ENCODE results near the gene ZFP1.
"Not testable (repeated sequence)": the region's sequence is repeated elsewhere in the genome, so short reads cannot be mapped to it uniquely, and the experiment has no call there.

ZFP1 gene

GRCh38 chr16:75160386-75160785 is 12.1 kb downstream of the ZFP1 start:
- DNase-seq, result no peak

- no peak for DNase-seq
Measured at GRCh38 chr16:75169899-75170405, 21.6 kb downstream of the ZFP1 start.

- DNase-seq, result no peak
Measured at GRCh38 chr16:75172578-75172977, 24.3 kb downstream of the ZFP1 start.

- DNase-seq, result no peak
Measured at GRCh38 chr16:75175074-75175473, 26.8 kb downstream of the ZFP1 start.

DNA sequence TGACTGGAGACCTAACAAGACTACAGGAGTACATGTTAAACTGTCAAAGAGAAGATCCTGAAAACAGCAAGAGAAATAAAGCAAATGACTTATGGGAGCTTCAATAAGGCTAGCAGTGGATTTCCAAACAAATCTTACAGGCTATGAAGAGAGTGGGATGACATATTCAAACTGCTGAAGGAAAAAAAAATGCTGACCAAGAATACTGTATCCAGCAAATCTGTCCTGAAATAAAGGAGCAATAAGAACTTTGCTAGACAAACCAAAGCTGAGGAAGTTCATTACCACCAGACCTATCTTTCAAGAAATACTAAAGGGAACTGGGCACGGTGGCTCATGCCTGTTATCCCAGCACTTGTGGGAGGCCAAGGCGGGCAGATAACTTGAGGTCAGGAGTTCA is 28.6 kb downstream of the ZFP1 start:
- no peak for DNase-seq

GRCh38 chr16:75179208-75179607 is 30.9 kb downstream of the ZFP1 start:
- DNase-seq, result no peak

- DNase-seq, result no peak
Measured at GRCh38 chr16:75181630-75182029, 33.3 kb downstream of the ZFP1 start.

GRCh38 chr16:75188832-75189477 is 40.6 kb downstream of the ZFP1 start:
- DNase-seq, result no peak

- no peak for DNase-seq
Measured at GRCh38 chr16:75189638-75190245, 41.4 kb downstream of the ZFP1 start.

- DNase-seq, result no peak
Measured at GRCh38 chr16:75192606-75193264, 44.4 kb downstream of the ZFP1 start.

DNA sequence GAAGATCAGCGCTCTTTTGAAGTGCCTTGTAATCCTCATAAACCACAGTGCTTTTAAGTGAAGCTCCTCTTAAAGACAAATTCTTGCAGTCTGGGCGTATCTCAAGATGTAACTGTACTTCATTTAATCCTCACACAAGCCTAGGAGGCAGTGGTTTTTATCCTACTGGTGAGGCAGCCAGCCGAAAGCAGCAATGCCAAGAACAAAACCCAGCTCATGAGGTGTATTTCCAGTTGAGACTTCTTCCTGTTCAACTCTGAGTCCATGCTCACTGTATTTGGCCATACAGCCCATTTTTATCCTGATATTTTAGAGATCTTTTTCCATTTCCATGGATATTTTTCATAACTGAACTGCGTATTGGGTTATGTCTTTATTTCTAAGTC is 44.9 kb downstream of the ZFP1 start:
- DNase-seq, result peak; percentile 46 to 79

DNA sequence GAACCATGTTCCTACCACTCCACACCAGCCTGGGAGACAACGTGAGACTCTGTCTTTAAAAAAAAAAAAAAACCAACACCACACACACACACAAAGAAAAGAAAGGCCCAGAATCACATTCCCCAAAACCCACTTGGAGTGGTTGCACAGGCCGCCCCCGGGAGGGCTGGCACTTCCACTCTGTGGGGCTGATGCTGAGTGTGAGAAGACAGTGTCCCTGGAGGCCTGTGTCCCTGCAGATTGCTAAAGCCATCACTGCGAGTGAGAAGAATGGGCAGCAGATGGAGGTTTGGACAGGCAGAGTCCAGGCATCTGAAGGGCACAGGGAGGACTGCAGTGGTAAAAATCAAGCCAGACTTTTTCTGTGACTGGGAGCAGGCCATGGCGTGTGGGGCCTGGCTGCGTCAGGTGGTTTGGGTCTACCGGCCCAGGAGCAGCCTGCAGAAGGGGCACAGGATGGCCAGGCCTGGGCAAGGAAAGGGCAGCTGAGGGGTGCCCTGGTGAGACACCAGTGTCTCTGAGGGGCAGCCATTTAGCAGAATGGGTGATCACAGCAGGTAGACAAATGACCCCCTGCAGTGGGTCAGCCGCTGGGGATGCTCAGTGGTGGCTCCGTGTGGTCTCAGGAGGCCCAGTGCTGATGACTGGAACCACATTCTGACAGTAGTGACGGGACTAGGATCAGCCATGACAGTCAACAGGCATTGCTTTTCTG is 45.6 kb downstream of the ZFP1 start:
- DNase-seq, result no peak

DNA sequence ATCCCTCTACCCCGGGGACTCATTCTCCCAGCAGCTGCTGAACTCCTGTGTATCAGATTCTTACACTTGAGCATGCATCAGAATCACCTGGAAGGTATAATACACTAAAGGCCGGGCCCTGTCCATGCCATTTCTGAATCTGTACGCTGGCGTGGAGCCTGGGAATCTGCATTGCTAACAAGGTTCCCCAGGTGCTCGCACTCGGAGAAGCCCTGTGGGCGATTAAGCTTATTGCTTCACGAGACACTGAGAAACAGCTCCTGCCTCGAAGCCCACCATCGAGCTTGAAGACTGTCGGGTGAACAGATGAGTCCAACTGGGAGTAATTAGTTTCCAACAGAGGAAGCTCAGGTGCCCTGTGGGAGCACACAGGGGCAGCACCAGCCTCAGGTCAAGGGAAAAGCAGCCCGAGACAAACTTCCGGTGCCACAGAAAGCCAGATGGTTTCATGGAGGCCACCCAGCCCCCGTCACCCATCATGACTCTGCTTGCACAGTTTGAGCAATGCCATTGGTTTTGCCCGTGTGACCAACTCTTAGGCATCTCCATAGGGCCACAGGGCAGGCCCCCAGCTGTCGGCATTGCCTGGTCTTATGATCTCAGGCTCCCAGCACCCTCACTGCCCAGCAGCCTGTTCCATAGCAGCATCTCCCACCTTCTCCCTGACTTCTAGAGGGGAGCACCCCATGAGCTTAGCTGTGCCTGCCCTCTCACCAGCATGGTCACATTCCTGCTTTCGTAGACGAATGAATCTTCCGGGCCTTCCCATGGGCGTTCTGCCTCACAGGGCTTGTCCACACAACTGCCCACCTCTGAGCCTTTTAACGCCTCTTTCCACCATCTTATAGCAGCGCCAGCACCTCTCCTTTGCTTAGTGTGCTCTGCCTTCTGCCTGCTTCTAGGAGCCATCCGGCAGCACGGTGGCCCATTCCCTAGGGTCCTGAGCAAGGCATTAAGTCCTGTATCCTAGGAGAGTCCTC is 47.8 kb downstream of the ZFP1 start:
- DNase-seq, result no peak

DNA sequence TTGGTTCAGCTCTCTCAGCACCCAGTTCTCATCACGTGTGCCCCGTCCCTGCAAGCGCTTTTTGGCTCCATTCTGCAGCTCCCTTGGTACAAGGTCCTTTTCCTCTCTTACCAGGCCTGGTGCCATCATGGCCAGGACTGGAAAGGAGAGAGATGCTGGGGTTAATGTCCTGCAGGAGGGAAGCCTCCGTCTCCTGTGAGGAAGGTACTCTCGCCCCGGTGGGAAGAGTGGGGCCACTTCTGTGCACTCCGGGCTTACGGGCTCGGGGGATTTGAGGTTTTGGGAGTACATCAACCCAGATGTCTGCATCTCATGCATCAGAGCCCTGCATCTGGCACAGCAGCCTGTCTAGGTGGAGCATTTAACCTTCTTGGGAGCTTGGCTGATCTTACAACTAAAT is 48.5 kb downstream of the ZFP1 start:
- no peak for DNase-seq

GRCh38 chr16:75197522-75198134 is 49.3 kb downstream of the ZFP1 start:
- DNase-seq, result no peak

GRCh38 chr16:75198135-75198600 is 49.8 kb downstream of the ZFP1 start:
- peak; percentile 10 to 38 for DNase-seq

- DNase-seq, result no peak
Measured at GRCh38 chr16:75202069-75202590, 53.8 kb downstream of the ZFP1 start.

- DNase-seq, result no peak
Measured at GRCh38 chr16:75203096-75203495, 54.8 kb downstream of the ZFP1 start.

DNA sequence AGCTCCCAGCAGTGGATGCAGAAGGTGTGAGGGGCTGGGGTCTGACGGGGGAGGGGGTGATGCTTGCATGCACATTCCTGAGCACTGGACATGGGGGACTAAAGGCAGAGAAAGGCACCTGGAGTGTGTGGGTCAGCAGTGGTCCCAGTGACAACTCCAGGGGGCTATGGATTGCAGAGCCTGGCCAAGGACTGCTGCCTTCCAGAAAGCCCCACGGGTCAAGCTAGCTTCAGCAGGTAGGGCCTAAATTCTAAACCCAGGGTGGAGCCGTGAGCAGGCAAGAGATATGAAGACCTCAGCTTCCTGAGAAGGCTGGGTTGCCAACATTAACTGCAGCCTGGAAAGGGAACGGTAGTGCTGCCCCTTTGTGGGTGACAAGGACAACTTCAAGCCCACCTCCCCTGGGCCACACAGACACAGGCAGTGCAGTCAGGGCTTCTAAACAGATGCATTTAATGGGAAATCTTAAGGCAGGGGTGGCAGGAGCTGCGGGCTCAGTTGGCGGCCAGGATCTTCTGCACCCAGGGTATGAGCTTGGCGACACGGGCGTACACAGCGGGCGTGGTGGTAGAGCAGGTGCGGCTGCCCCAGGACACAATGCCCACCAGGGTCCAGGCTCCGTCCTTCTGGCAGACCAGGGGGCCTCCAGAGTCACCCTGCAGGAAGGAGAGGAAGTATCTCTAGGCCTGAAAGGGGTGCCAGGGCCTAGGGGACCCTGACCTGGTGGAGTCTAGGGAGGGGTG is 55.5 kb downstream of the ZFP1 start:
- DNase-seq, result no peak

- no peak for DNase-seq
Measured at GRCh38 chr16:75204410-75204758, 56.1 kb downstream of the ZFP1 start.

DNA sequence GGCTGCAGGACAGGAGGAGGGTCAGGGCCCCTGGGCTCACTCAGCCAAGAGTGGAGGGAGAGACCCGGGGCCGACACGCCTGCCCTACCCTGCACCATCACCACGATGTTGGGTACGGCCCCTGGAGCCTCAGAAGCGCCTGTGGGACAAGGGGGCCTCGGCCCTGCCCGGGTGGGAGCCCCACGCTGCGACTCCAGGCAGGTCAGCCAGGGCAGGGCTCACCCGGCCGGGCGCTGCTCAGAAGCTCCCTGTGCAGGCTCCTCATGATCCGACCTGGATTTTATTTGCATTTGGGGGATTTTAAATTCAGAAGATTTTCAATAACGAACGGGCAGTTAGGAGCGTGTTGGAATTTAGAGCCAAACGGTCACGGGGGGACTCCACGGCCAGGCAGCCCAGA is 56.6 kb downstream of the ZFP1 start:
- DNase-seq, result not testable (repeated sequence)

Data from NCI-H524 (cell line).